HepG2 (cell line): ENCODE measurements around the gene APOBEC3C. TPM values are rescaled to one million over a fixed set of nuclear protein-coding genes. Genes with fewer than 3 reads are reported as not detected.
"Not testable (repeated sequence)": the region's sequence is repeated elsewhere in the genome, so short reads cannot be mapped to it uniquely, and the experiment has no call there.

Experiments
- ATAC-seq: fragments of 200-7000 bp; cut with Tn5 transposase; 3 replicates; pipeline ENCODE4 v1.9.1; 2020; ENCODE audit warnings: mild to moderate bottlenecking, moderate library complexity
- BruUV-seq: library from RNA; stranded (reverse); fragments of 400-500 nt; replicated peaks from 2 replicates; lab custom pipeline; 2021; lab: Mats Ljungman, UMichigan
- CTCF ChIA-PET: fragments of 300-600 bp; formaldehyde crosslinking; extraction: SDS; loops from one replicate; lab custom pipeline; 2021; ENCODE audit warnings: low total read pairs, inconsistent platforms, low intra/inter-chr PET ratio; lab: Yijun Ruan, JAX
- POLR2A ChIA-PET: fragments of 350-600 bp; sonication (Branson Sonifier 250); formaldehyde crosslinking; loops from one replicate; lab custom pipeline; 2020; ENCODE audit warnings: antibody characterized with exemption, inconsistent platforms; lab: Yijun Ruan, JAX
- DNase-seq: peaks from one replicate; pipeline ENCODE4 v3.0.0-alpha.2; 2015; ENCODE audit warnings: low spot score
- FAIRE-seq: peaks from 3 replicates; lab custom pipeline; 2011; peaks lifted over from hg19 to GRCh38; lab: Jason Lieb, UNC
- H2AFZ ChIP-seq: one replicate; pipeline ENCODE4 v1.6.1; 2011; ENCODE audit warnings: low read length, inconsistent platforms
- H3K27ac ChIP-seq: fragments of 300-600 bp; 3 replicates; pipeline ENCODE4 v1.8.0; 2011; ENCODE audit warnings: mixed run types, mild to moderate bottlenecking, mixed read lengths, low read length, inconsistent platforms; ENCODE audit not compliant: insufficient read depth; ENCODE audit errors: extremely low read length
- H3K27me3 ChIP-seq, 2 experiments: fragments of 200-600 bp in 1 of 2; 2 replicates in 1 of 2; 3 replicates in 1 of 2; pipeline versions ENCODE4 v1.6.0 to v1.8.0; 2011; ENCODE audit warnings: low read length in 2 of 2, mild to moderate bottlenecking in 2 of 2, moderate library complexity in 2 of 2, inconsistent platforms in 1 of 2; ENCODE audit not compliant: insufficient read depth in 2 of 2, control insufficient read depth in 1 of 2
- H3K36me3 ChIP-seq, 2 experiments: fragments of 200-600 bp in 1 of 2; replicated peaks in 1 of 2; 2 replicates in 1 of 2; 3 replicates in 1 of 2; pipeline versions ENCODE4 v1.5.1 to v1.8.0; 2011; ENCODE audit warnings: low read length in 2 of 2, inconsistent platforms in 1 of 2; ENCODE audit not compliant: insufficient read depth in 2 of 2, control insufficient read depth in 1 of 2
- H3K4me1 ChIP-seq: 2 replicates; pipeline ENCODE4 v1.5.1; 2012; ENCODE audit warnings: low read length, inconsistent platforms; ENCODE audit not compliant: insufficient read depth
- H3K4me2 ChIP-seq: 2 replicates; pipeline ENCODE4 v1.6.0; 2011; ENCODE audit warnings: low read depth, low read length, inconsistent platforms
- H3K4me3 ChIP-seq, 3 experiments: fragments of 200-600 bp in 1 of 3; sonication (generic), shearing (Covaris generic) in 1 of 3; replicated peaks in 1 of 3; 2 replicates each; pipeline ENCODE4 v1.5.1; 2011 to 2016; ENCODE audit warnings: low read length in 3 of 3, inconsistent platforms in 2 of 3, low read depth in 2 of 3, mild to moderate bottlenecking in 2 of 3, control low read depth in 1 of 3, mixed read lengths in 1 of 3; ENCODE audit not compliant: insufficient read depth in 1 of 3
- H3K79me2 ChIP-seq: one replicate; pipeline ENCODE4 v1.6.1; 2011; ENCODE audit warnings: low read length, inconsistent platforms; ENCODE audit not compliant: insufficient read depth
- H3K9ac ChIP-seq: 2 replicates; pipeline ENCODE4 v1.6.0; 2011; ENCODE audit warnings: mild to moderate bottlenecking, low read depth, low read length, inconsistent platforms; ENCODE audit not compliant: insufficient read depth
- H3K9me3 ChIP-seq: 2 replicates; pipeline ENCODE4 v1.5.1; 2012; ENCODE audit warnings: mild to moderate bottlenecking, low read length
- H4K20me1 ChIP-seq: 2 replicates; pipeline ENCODE4 v1.6.0; 2011; ENCODE audit warnings: inconsistent platforms, mild to moderate bottlenecking, low read length, moderate library complexity; ENCODE audit not compliant: insufficient read depth
- WGBS: methylation state at CpG from one replicate; pipeline ENCODE4 v1.1.6; 2017; ENCODE audit warnings: low lambda C conversion rate; 5-methylcytosine and 5-hydroxymethylcytosine counted together
- in situ Hi-C: cut with HindIII; loops from 2 replicates; pipeline ENCODE4 v1.10.0; 2017; ENCODE audit warnings: low pct_unique_long_range_greater_than_20kb; ENCODE audit not compliant: extremely low pct_ligation_motif_present
- intact Hi-C: fragments of 100-400 bp; cut with micrococcal nuclease; formaldehyde crosslinking; loops from one replicate; pipeline ENCODE4 v1.10.0; 2022; ENCODE audit not compliant: unreplicated experiment
- polyA plus RNA-seq, 8 experiments: library from polyadenylated mRNA; depleted of rRNA in 3 of 8; stranded (reverse) in 7 of 8; unstranded in 1 of 8; fragments of >200 nt; fragmentation: Illumina TruSeq in 4 of 8; extraction: Trizol in 4 of 8; gene quantifications; 2 replicates each; pipeline versions ENCODE4 v1.2.1 to v1.2.3, GENCODE V29; 2011 to 2016; ENCODE audit warnings: low read depth in 4 of 8, missing spikeins in 1 of 8, mixed read lengths in 1 of 8; ENCODE audit not compliant: insufficient read depth in 1 of 8
- total RNA-seq, 5 experiments: library from RNA; depleted of rRNA; stranded (reverse); fragments of >200 nt; fragmentation: Illumina TruSeq; extraction: Trizol; gene quantifications; 2 replicates each; pipeline ENCODE4 v1.2.3, GENCODE V29; 2016; ENCODE audit warnings: low read depth in 1 of 5

Gene APOBEC3C
- total and polyA plus RNA-seq, 2 of the 13 experiments (the other 11 are each of a cell fraction or from before 2014, with no cell fraction given), result 8.9 to 27.6 TPM

GRCh38 chr22:39063904-39064303, 49.8 kb downstream of the APOBEC3C start:
- CTCF ChIA-PET, result not testable (repeated sequence)

GRCh38 chr22:39066442-39067276, 52.6 kb downstream of the APOBEC3C start:
- CTCF ChIA-PET, intact Hi-C loops, FAIRE-seq, POLR2A ChIA-PET, in situ Hi-C loops, ATAC-seq, H3K9me3 ChIP-seq, H3K79me2 ChIP-seq, H3K9ac ChIP-seq, H3K36me3 ChIP-seq, H4K20me1 ChIP-seq, H2AFZ ChIP-seq, H3K4me2 ChIP-seq, BruUV-seq, H3K27ac ChIP-seq, DNase-seq, H3K4me3 ChIP-seq: not testable (repeated sequence)
- Histone ChIP-seq H3K4me1 (peaks cover 10% of the 10 kb centered on the region), H3K27me3 (peaks cover 0 to 14% of the 10 kb centered on the region in 2 experiments; a peak in 3 of 5 replicates)
- 63% methylated on average over 9 of the region's 9 CpGs for WGBS

More at GRCh38 chr22:39063904-39064303, 49.8 kb downstream of the APOBEC3C start:
- H3K9me3 ChIP-seq, H3K4me1 ChIP-seq, H3K36me3 ChIP-seq, POLR2A ChIA-PET, intact Hi-C loops, H3K4me2 ChIP-seq, H3K27ac ChIP-seq, H4K20me1 ChIP-seq, ATAC-seq, DNase-seq, H3K4me3 ChIP-seq, in situ Hi-C loops, H3K79me2 ChIP-seq, H3K9ac ChIP-seq, BruUV-seq, H2AFZ ChIP-seq, FAIRE-seq: not testable (repeated sequence)
- peaks cover 0 to 25% of the 10 kb centered on the region in 2 experiments; a peak in 4 of 5 replicates for H3K27me3 ChIP-seq
- WGBS, result 57% methylated on average over 8 of the region's 8 CpGs
